Measurements from ENCODE around the gene FXYD4.
"Not testable (repeated sequence)": the region's sequence is repeated elsewhere in the genome, so short reads cannot be mapped to it uniquely, and the experiment has no call there.

The FXYD4 gene, protein sequence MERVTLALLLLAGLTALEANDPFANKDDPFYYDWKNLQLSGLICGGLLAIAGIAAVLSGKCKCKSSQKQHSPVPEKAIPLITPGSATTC

DNA sequence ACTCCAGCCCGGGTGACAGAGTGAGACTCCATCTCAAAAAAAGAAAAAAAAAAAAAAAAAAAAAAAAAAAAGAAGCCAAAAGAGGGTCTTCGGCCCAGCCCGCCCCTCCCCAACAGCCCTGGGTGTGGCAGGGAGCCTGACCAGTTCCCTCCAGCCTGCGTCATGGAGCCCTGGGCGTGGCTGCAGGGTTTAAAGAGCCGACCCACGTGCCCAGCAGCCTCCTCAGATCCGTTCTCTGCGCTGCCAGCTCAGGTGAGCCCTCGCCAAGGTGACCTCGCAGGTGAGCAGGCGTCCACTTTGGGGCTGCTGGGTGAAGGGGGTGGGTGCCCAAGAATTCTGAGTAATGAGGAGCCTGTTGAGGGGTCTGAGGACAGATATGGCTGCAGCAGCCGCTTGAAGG lies at the start of gene FXYD4:
FXYD4 (plus strand) TSS at position 219 of the 400 bp plus-strand sequence. CDS start 2,111 bp downstream, outside the sequence.
- Histone ChIP-seq H3K4me1 (ENCODE audit: control insufficient read depth in 5 of 5, insufficient read depth in 5 of 5, low read length in 5 of 5) (no peaks in the 10 kb centered on the region), H3K9ac (ENCODE audit: low read length in 5 of 5) (no peak within 1 kb of the TSS), H3K27ac (ENCODE audit: low read depth, low read length) (no peak within 1 kb of the TSS), H3K36me3 (ENCODE audit: control insufficient read depth in 5 of 5, insufficient read depth in 5 of 5, low read length in 5 of 5) (no peaks in the 10 kb centered on the region), H3K27me3 (ENCODE audit: control insufficient read depth in 5 of 5, insufficient read depth in 4 of 5, low read length in 5 of 5) (peaks cover 0 to 3% (median 0%) of the 10 kb centered on the region in 5 donors), H3K9me3 (ENCODE audit: control insufficient read depth in 5 of 5, low read length in 5 of 5) (no peaks in the 10 kb centered on the region), H3K4me3 (ENCODE audit: low read depth in 1 of 5, low read length in 5 of 5) (no peak within 1 kb of the TSS)

DNA sequence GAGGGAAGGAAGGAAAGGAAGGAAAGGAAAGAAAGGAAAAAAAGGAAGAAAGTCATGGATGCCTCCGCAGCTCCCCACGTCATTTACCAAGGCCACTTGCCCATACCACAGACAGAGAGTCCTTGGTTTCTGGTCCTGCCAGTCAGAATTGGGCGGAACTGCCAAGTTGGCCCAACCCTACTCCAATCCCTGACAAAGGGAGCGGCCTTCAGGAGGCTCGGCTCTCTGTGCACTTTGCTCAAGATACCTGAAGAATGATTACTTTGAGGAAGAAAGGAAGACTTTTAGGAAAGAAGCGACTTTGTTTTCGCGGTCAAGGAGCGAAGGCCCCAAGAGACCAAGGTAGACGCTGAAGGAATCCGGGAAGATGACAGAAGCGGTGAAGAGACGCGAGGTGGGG lies 49.1 kb upstream of the FXYD4 start:
- Histone ChIP-seq H3K9me3 (ENCODE audit: control insufficient read depth in 5 of 5, low read length in 5 of 5) (no peaks in the 10 kb centered on the region), H3K27ac (ENCODE audit: low read depth, low read length) (no peak overlapping the region), H3K4me1 (ENCODE audit: control insufficient read depth in 5 of 5, insufficient read depth in 5 of 5, low read length in 5 of 5) (peaks cover 0 to 11% (median 8%) of the 10 kb centered on the region in 5 donors), H3K27me3 (ENCODE audit: control insufficient read depth in 5 of 5, insufficient read depth in 4 of 5, low read length in 5 of 5) (peaks cover 3 to 19% (median 16%) of the 10 kb centered on the region in 5 donors), H3K36me3 (ENCODE audit: control insufficient read depth in 5 of 5, insufficient read depth in 5 of 5, low read length in 5 of 5) (no peaks in the 10 kb centered on the region), H3K9ac (ENCODE audit: low read length in 5 of 5) (no peak overlapping the region), H3K4me3 (ENCODE audit: low read depth in 1 of 5, low read length in 5 of 5) (peak overlapping the region in 4 of 5 donors; percentile 7 to 47 (median 32))

DNA sequence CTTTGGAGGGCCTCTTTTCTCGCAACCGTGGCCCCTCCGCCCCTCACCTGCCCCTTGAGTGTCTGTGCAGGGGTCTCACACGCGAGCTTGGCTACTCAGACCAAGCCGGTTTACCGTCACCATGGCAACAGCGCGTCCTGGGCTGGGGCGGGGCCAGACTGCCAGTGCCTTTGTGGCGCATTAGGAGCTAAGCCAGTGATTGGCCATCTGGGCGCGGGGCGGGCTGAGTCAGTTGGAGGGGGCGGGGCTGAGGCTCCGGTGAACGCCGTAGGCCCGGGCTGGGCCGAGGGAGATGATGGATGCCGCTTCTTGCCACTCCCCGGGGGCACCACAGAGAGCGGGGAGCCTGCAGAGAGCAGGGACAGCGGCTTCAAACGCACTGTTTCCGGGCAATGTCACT lies 48.7 kb upstream of the FXYD4 start:
- peaks cover 0 to 11% (median 8%) of the 10 kb centered on the region in 5 donors for H3K4me1 ChIP-seq (ENCODE audit: control insufficient read depth in 5 of 5, insufficient read depth in 5 of 5, low read length in 5 of 5)
- H3K27me3 ChIP-seq (ENCODE audit: control insufficient read depth in 5 of 5, insufficient read depth in 4 of 5, low read length in 5 of 5), result peaks cover 3 to 19% (median 16%) of the 10 kb centered on the region in 5 donors
- H3K9me3 ChIP-seq (ENCODE audit: control insufficient read depth in 5 of 5, low read length in 5 of 5), result no peaks in the 10 kb centered on the region
- H3K27ac ChIP-seq (ENCODE audit: low read depth, low read length), result no peak overlapping the region
- no peaks in the 10 kb centered on the region for H3K36me3 ChIP-seq (ENCODE audit: control insufficient read depth in 5 of 5, insufficient read depth in 5 of 5, low read length in 5 of 5)
- H3K9ac ChIP-seq (ENCODE audit: low read length in 5 of 5), result no peak overlapping the region
- H3K4me3 ChIP-seq (ENCODE audit: low read depth in 1 of 5, low read length in 5 of 5), result peak overlapping the region; percentile 25 to 47 (median 40)

DNA sequence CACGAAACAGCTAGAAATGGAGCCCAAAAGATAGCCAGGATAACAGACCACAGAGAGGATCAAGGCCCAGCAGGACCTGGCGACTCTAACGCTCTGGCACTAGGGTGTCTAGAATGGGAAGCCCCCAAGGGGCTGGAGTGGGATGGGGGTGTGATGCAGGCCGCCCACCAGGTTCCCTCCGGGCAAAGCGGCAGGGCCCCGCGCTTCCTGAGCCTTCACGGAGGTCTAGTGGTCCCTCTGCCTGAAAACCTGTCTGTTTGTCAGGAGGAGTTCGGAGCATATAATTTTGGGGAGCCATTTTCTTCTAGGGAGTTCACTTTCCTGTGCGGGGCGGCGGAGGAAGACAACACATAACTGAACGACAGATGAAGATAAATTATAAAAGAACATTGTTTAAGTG lies 48.2 kb upstream of the FXYD4 start:
- H3K27me3 ChIP-seq (ENCODE audit: control insufficient read depth in 5 of 5, insufficient read depth in 4 of 5, low read length in 5 of 5), result peaks cover 3 to 19% (median 16%) of the 10 kb centered on the region in 5 donors
- H3K4me1 ChIP-seq (ENCODE audit: control insufficient read depth in 5 of 5, insufficient read depth in 5 of 5, low read length in 5 of 5), result peaks cover 0 to 11% (median 8%) of the 10 kb centered on the region in 5 donors
- H3K27ac ChIP-seq (ENCODE audit: low read depth, low read length), result no peak overlapping the region
- no peak overlapping the region for H3K9ac ChIP-seq (ENCODE audit: low read length in 5 of 5)
- no peaks in the 10 kb centered on the region for H3K36me3 ChIP-seq (ENCODE audit: control insufficient read depth in 5 of 5, insufficient read depth in 5 of 5, low read length in 5 of 5)
- peak overlapping the region in 4 of 5 donors; percentile 39 to 47 (median 42) for H3K4me3 ChIP-seq (ENCODE audit: low read depth in 1 of 5, low read length in 5 of 5)
- no peaks in the 10 kb centered on the region for H3K9me3 ChIP-seq (ENCODE audit: control insufficient read depth in 5 of 5, low read length in 5 of 5)

DNA sequence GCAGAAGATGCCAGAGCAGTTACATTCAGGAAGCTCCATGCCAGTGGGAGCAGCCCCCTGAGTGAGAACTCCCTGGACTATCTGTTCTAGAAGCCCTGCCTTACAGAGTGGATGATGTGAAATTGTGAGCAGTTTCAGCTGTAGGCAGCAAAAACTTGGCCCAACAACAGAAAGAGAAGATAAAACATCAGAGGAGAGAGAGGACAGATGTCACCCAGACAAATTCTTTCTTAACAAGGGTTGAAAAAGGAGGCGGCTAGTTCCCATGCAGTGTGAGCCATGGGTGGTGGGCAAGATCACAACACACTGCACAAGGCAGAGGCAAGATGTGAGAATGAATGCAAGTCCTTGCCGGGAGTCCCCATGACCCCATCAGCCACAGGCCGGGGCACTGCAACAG lies 46.6 kb upstream of the FXYD4 start:
- Histone ChIP-seq H3K27me3 (ENCODE audit: control insufficient read depth in 5 of 5, insufficient read depth in 4 of 5, low read length in 5 of 5) (peaks cover 3 to 16% (median 10%) of the 10 kb centered on the region in 5 donors), H3K9ac (ENCODE audit: low read length in 5 of 5) (no peak overlapping the region), H3K4me1 (ENCODE audit: control insufficient read depth in 5 of 5, insufficient read depth in 5 of 5, low read length in 5 of 5) (peaks cover 0 to 11% (median 8%) of the 10 kb centered on the region in 5 donors), H3K9me3 (ENCODE audit: control insufficient read depth in 5 of 5, low read length in 5 of 5) (no peaks in the 10 kb centered on the region), H3K4me3 (ENCODE audit: low read depth in 1 of 5, low read length in 5 of 5) (no peak overlapping the region), H3K27ac (ENCODE audit: low read depth, low read length) (no peak overlapping the region), H3K36me3 (ENCODE audit: control insufficient read depth in 5 of 5, insufficient read depth in 5 of 5, low read length in 5 of 5) (no peaks in the 10 kb centered on the region)

DNA sequence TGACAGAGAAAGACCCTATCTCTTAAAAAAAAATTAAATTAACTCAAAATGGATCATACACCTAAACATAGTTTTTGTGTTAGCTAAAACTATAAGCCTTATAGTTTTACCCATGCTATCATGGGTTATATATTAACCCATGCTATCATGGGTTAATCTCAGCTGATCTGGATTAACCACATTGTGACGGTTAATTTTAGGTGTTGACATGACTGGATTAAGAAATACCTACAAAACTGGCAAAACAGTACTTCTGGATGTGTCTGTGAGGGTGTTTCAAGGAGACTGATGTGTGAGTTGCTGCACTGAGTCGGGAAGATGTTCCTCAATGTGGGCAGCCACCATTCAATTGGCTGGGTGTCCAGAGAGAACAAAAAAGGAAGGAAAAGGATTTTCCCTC lies 44.3 kb upstream of the FXYD4 start:
- no peak overlapping the region for H3K4me3 ChIP-seq (ENCODE audit: low read depth in 1 of 5, low read length in 5 of 5)
- no peaks in the 10 kb centered on the region for H3K9me3 ChIP-seq (ENCODE audit: control insufficient read depth in 5 of 5, low read length in 5 of 5)
- peaks cover 0 to 10% (median 8%) of the 10 kb centered on the region in 5 donors for H3K4me1 ChIP-seq (ENCODE audit: control insufficient read depth in 5 of 5, insufficient read depth in 5 of 5, low read length in 5 of 5)
- no peaks in the 10 kb centered on the region for H3K36me3 ChIP-seq (ENCODE audit: control insufficient read depth in 5 of 5, insufficient read depth in 5 of 5, low read length in 5 of 5)
- no peak overlapping the region for H3K9ac ChIP-seq (ENCODE audit: low read length in 5 of 5)
- no peak overlapping the region for H3K27ac ChIP-seq (ENCODE audit: low read depth, low read length)
- H3K27me3 ChIP-seq (ENCODE audit: control insufficient read depth in 5 of 5, insufficient read depth in 4 of 5, low read length in 5 of 5), result peaks cover 0 to 11% (median 7%) of the 10 kb centered on the region in 5 donors

DNA sequence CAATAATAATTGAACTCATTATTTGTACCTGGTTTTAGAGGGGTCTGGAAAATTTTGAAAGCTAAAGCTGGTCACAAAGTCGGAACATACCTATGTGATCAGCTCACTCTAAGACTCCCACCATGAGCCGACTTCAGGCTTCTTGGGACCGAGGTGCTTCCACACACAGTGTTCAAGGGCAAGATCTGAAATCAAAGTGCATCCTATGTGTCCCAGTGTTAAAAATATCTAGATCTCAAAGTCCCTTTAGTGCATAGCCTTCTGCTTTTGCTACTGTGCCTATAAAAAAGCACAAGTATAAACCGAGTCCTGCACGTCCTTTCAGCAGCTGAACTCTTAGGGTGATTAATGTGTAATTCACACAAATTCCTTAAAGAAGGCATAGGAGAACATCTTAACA lies 43.5 kb upstream of the FXYD4 start:
- Histone ChIP-seq H3K4me1 (ENCODE audit: control insufficient read depth in 5 of 5, insufficient read depth in 5 of 5, low read length in 5 of 5) (peaks cover 0 to 3% (median 2%) of the 10 kb centered on the region in 5 donors), H3K36me3 (ENCODE audit: control insufficient read depth in 5 of 5, insufficient read depth in 5 of 5, low read length in 5 of 5) (no peaks in the 10 kb centered on the region), H3K9ac (ENCODE audit: low read length in 5 of 5) (no peak overlapping the region), H3K27me3 (ENCODE audit: control insufficient read depth in 5 of 5, insufficient read depth in 4 of 5, low read length in 5 of 5) (peaks cover 0 to 4% (median 2%) of the 10 kb centered on the region in 5 donors), H3K27ac (ENCODE audit: low read depth, low read length) (no peak overlapping the region), H3K9me3 (ENCODE audit: control insufficient read depth in 5 of 5, low read length in 5 of 5) (no peaks in the 10 kb centered on the region), H3K4me3 (ENCODE audit: low read depth in 1 of 5, low read length in 5 of 5) (no peak overlapping the region)

DNA sequence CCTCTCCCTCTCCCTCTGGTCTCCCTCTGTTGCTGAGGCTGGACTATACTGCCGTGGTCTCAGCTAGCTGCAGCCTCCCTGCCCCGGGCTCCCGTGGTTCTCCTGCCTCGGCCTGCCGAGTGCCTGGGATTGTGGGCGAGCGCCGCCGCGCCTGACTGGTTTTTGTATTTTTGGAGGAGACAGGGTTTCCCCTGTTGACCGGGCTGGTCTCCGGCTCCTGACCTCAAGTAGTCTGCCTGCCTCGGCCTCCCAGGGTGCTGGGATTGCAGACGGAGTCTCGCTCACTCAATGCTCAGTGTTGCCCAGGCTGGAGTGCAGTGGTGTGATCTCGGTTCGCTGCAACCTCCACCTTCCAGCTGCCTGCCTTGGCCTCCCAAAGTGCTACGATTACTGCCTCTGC lies 42.6 kb upstream of the FXYD4 start:
- not testable (repeated sequence) for H3K9me3 ChIP-seq (ENCODE audit: control insufficient read depth in 5 of 5, low read length in 5 of 5); H3K4me3 ChIP-seq (ENCODE audit: low read depth in 1 of 5, low read length in 5 of 5); H3K27me3 ChIP-seq (ENCODE audit: control insufficient read depth in 5 of 5, insufficient read depth in 4 of 5, low read length in 5 of 5); H3K4me1 ChIP-seq (ENCODE audit: control insufficient read depth in 5 of 5, insufficient read depth in 5 of 5, low read length in 5 of 5); H3K36me3 ChIP-seq (ENCODE audit: control insufficient read depth in 5 of 5, insufficient read depth in 5 of 5, low read length in 5 of 5); H3K9ac ChIP-seq (ENCODE audit: low read length in 5 of 5); H3K27ac ChIP-seq (ENCODE audit: low read depth, low read length)

DNA sequence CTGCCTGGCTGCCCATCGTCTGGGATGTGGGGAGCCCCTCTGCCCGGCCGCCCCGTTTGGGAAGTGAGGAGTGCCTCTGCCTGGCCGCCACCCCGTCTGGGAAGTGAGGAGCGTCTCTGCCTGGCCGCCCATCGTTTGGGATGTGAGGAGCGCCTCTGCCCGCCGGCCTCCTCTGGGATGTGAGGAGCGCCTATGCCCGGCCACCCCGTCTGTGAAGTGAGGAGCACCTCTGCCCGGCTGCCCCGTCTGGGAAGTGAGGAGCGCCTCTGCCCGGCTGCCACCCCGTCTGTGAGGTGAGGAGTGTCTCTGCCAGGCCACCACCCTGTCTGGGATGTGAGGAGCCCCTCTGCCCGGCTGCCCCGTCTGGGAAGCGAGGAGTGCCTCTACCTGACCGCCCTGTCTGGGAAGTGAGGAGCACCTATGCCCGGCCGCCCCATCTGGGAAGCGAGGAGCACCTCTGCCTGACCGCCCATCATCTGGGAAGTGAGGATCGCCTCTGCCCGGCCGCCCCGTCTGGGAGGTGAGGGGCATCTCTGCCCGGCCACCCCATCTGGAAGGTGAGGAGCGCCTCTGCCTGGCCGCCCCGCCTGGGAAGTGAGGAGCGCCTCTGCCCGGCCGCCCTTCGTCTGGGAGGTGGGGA lies 42.1 kb upstream of the FXYD4 start:
- H3K27ac ChIP-seq (ENCODE audit: low read depth, low read length), result not testable (repeated sequence)

DNA sequence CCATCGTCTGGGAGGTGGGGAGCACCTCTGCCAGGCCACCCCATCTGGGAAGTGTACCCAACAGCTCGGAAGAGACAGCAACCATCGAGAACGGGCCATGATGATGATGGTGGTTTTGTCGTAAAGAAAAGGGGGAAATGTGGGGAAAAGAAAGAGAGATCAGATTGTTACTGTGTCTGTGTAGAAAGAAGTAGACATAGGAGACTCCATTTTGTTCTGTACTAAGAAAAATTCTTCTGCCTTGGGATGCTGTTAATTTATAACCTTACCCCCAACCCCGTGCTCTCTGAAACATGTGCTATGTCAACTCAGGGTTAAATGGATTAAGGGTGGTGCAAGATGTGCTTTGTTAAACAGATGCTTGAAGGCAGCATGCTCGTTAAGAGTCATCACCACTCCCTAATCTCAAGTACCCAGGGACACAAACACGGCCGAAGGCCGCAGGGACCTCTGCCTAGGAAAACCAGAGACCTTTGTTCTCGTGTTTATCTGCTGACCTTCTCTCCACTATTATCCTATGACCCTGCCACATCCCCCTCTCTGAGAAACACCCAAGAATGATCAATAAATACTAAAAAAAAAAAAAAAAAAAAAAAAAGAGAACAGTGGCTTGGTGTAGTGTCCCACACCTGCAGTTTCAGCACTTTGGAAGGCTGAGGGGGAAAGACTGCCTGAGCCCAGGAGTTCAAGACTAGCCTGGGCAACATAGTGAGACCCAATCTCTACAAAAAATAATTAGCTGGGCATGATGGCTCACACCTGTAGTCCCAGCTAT lies 41.2 kb upstream of the FXYD4 start:
- not testable (repeated sequence) for H3K9me3 ChIP-seq (ENCODE audit: control insufficient read depth in 5 of 5, low read length in 5 of 5); H3K4me1 ChIP-seq (ENCODE audit: control insufficient read depth in 5 of 5, insufficient read depth in 5 of 5, low read length in 5 of 5); H3K27ac ChIP-seq (ENCODE audit: low read depth, low read length); H3K36me3 ChIP-seq (ENCODE audit: control insufficient read depth in 5 of 5, insufficient read depth in 5 of 5, low read length in 5 of 5); H3K9ac ChIP-seq (ENCODE audit: low read length in 5 of 5); H3K4me3 ChIP-seq (ENCODE audit: low read depth in 1 of 5, low read length in 5 of 5); H3K27me3 ChIP-seq (ENCODE audit: control insufficient read depth in 5 of 5, insufficient read depth in 4 of 5, low read length in 5 of 5)

More for the DNA sequence above, 42.1 kb upstream of the FXYD4 start:
- H3K4me1 ChIP-seq (ENCODE audit: control insufficient read depth in 5 of 5, insufficient read depth in 5 of 5, low read length in 5 of 5); H3K9ac ChIP-seq (ENCODE audit: low read length in 5 of 5); H3K9me3 ChIP-seq (ENCODE audit: control insufficient read depth in 5 of 5, low read length in 5 of 5); H3K4me3 ChIP-seq (ENCODE audit: low read depth in 1 of 5, low read length in 5 of 5); H3K36me3 ChIP-seq (ENCODE audit: control insufficient read depth in 5 of 5, insufficient read depth in 5 of 5, low read length in 5 of 5); H3K27me3 ChIP-seq (ENCODE audit: control insufficient read depth in 5 of 5, insufficient read depth in 4 of 5, low read length in 5 of 5): not testable (repeated sequence)
